ENCODE data around the gene AMN.
"Not testable (repeated sequence)": the region's sequence is repeated elsewhere in the genome, so short reads cannot be mapped to it uniquely, and the experiment has no call there.

Gene AMN
- total RNA-seq: 0.75 to 6.6 (median 3.3) reads per million in 9 experiments

DNA sequence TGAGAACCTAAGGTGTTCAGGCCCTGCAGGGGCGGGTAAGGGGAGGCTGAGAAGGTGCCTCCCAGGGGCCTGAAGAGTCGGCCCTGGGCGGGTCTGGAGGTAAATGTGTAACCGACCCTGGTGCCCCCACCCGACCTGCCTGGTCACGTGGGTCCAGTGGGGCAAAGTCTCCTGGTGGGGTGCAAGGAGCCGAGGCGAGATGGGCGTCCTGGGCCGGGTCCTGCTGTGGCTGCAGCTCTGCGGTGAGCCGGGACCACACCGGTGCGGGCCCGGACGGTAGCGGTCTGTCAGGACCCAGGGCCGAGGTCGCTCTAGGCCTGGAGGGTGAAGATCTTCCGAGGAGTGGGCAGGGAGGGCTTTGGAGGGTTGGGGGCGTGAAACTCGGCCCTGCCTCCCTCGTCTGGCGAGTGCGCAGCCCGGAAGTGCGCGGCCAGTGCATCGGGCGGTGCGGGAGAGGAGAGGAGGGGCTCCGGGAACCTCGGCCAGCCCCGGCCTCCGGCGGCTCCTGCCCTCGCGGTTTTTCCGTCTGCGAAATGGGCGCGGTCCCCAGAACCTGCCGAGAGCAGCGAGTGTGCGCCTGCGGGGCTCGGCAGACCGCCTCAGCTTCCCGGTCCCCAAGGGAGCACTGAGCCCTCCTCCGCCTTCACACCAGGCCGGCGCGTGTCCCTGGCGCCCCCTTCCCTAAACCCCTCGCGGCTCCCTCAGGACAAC, at the start of gene AMN:
Gene AMN, plus strand, starts transcription at position 174 of the 711 bp plus-strand sequence. Its CDS starts 26 bp downstream, at position 200.
- ATAC-seq (replicated peaks) (peak; percentile 37), DNase-seq (no peak)
- peaks cover 0 to 9% of the 10 kb centered on the region in 2 donors for H3K4me1 Mint-ChIP-seq (ENCODE audit: low read depth in 2 of 2)
- H3K36me3 Mint-ChIP-seq (ENCODE audit: insufficient read depth): peaks cover 3% of the 10 kb centered on the region
- H3K27me3 Mint-ChIP-seq: peaks cover 18 to 21% of the 10 kb centered on the region in 2 donors
- H3K4me3 Mint-ChIP-seq: peak within 1 kb of the TSS; percentile 50 to 62
- peak within 1 kb of the TSS in 1 of 2 donors; percentile 11 for H3K27ac Mint-ChIP-seq
- H3K9me3 Mint-ChIP-seq: no peaks in the 10 kb centered on the region

DNA sequence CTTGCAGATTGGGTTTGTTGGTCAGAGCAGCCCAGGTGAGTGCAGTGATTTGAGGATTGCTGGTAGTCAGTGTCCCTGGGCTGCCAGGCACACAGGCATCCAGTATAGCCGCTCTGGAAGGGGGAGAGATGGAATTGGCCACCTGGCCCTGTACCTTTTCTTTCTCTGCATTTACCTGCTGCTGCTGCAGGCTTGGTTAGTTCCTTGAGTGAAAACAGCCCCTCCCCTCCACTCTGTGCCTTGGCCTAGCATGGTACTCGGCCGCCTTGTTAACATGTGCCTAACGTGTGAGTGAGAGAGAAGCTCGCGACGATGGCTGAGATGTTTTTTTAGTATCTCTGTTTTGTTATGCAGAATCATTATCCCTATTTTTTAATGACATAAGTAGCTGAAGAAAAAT, 49.3 kb upstream of the AMN start:
- DNase-seq (no peak), ATAC-seq (replicated peaks) (no peak)
- no peaks in the 10 kb centered on the region for H3K9me3 Mint-ChIP-seq
- peak overlapping the region; percentile 49 to 73 for H3K27ac Mint-ChIP-seq
- peaks cover 26% of the 10 kb centered on the region for H3K36me3 Mint-ChIP-seq (ENCODE audit: insufficient read depth)
- no peaks in the 10 kb centered on the region for H3K27me3 Mint-ChIP-seq
- no peak overlapping the region for H3K4me3 Mint-ChIP-seq
- peaks cover 8 to 14% of the 10 kb centered on the region in 2 donors for H3K4me1 Mint-ChIP-seq (ENCODE audit: low read depth in 2 of 2)

DNA sequence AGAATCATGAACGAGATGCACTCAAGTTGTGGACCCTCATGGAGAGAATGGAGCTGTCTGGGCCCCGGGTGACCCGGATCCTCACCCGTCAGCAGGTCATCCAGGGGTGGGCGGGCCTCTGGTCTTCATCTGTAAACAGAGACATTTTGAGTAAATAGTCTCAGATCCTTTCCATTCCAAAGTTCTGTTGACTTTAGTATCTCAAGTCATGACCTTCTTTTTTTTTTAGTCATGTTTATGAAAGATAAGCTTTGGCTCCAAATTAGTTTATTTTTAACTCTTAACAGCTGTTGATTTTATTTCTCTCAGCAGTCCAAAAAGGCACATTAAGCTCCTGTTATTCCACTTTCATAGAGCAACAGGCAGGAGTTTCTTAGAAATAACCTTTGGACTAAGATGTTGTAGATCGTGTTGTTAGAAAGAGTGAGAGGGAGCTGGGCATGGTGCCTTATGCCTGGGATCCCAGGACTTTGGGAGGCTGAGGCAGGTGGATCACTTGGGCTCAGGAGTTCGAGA, 48.9 kb upstream of the AMN start:
- peaks cover 8 to 14% of the 10 kb centered on the region in 2 donors for H3K4me1 Mint-ChIP-seq (ENCODE audit: low read depth in 2 of 2)
- peaks cover 26% of the 10 kb centered on the region for H3K36me3 Mint-ChIP-seq (ENCODE audit: insufficient read depth)
- no peak overlapping the region for H3K4me3 Mint-ChIP-seq
- no peaks in the 10 kb centered on the region for H3K27me3 Mint-ChIP-seq
- DNase-seq (no peak), ATAC-seq (replicated peaks) (no peak)
- peak overlapping the region; percentile 49 to 73 for H3K27ac Mint-ChIP-seq
- no peaks in the 10 kb centered on the region for H3K9me3 Mint-ChIP-seq

DNA sequence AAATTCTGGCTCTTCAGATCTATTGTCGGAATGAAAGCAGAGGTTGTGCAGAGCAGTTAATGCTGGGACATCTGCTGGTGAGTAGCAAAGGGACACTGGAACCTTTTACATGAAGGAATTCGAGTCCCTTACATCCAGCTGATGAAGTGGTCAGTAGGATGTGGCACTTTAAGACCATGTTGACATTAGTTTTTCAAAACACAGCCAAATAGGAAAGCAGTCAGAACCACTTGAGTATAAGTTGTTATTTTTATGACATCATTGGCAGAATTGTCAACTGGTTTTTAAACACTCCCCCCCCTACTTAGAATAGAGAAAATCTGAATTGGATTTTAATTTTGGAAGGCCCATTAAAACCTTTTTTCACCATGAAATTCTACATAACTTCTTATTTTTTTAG, 46.8 kb upstream of the AMN start:
- Mint-ChIP-seq H3K4me1 (ENCODE audit: low read depth in 2 of 2) (peaks cover 8 to 11% of the 10 kb centered on the region in 2 donors), H3K36me3 (ENCODE audit: insufficient read depth) (peaks cover 26% of the 10 kb centered on the region), H3K9me3 (no peaks in the 10 kb centered on the region), H3K27me3 (no peaks in the 10 kb centered on the region), H3K4me3 (no peak overlapping the region), H3K27ac (no peak overlapping the region)
- ATAC-seq (replicated peaks) (no peak), DNase-seq (no peak)

DNA sequence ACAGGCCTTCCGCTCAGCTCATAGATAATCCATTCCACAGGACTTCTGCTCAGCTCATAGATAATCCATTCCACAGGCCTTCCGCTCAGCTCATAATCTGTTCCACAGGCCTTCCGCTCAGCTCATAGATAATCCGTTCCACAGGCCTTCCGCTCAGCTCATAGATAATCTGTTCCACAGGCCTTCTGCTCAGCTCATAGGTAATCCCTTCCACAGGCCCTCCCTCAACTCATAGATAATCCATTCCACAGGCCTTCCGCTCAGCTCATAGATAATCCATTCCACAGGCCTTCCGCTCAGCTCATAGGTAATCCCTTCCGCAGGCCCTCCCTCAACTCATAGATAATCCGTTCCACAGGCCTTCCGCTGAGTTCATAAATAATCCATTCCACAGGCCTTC, 45.0 kb upstream of the AMN start:
- H3K9me3 Mint-ChIP-seq; H3K4me3 Mint-ChIP-seq; ATAC-seq (replicated peaks); H3K27me3 Mint-ChIP-seq; H3K4me1 Mint-ChIP-seq (ENCODE audit: low read depth in 2 of 2); DNase-seq; H3K27ac Mint-ChIP-seq: not testable (repeated sequence)
- H3K36me3 Mint-ChIP-seq (ENCODE audit: insufficient read depth): peaks cover 26% of the 10 kb centered on the region

DNA sequence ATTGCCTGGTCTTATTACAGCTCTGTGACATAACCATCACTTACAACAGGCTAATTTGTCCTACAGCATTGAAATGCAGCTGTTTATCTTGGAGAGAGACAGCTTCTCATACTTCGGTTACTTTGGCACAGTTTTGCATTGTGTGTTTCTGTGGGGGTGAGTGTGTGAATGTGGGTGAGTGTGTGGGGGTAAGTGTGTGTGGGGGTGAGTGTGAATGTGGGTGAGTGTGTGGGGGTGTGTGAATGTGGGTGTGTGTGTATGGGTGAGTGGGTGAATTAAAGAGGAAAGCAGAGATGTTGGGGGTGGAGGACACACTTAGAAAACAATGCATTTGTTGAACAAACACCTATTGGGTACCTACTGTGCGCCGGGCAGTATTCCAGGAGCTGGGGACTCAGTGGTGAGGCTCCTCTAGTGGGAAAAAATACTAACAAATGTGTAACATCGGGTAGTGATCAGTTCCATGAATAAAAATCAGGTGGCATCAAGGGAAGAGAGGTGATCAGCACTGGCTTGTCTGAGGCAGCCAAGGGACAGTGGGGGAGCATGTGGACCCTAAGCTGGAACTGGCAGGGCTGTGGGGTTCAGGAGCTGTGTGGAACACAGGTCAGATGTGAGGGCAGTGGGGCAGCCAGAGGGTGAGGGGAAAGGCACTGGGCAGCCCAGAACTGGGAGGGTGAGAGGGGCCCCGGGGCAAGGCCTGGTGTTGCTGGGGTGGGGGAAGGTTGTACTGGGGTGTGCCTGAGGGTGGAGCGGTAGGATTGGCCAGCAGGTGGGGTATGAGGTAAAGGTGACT, 44.1 kb upstream of the AMN start:
- ATAC-seq (replicated peaks) (no peak), DNase-seq (no peak)
- Mint-ChIP-seq H3K4me1 (ENCODE audit: low read depth in 2 of 2) (no peaks in the 10 kb centered on the region), H3K4me3 (no peak overlapping the region), H3K36me3 (ENCODE audit: insufficient read depth) (peaks cover 17% of the 10 kb centered on the region), H3K27me3 (no peaks in the 10 kb centered on the region), H3K9me3 (no peaks in the 10 kb centered on the region), H3K27ac (no peak overlapping the region)

DNA sequence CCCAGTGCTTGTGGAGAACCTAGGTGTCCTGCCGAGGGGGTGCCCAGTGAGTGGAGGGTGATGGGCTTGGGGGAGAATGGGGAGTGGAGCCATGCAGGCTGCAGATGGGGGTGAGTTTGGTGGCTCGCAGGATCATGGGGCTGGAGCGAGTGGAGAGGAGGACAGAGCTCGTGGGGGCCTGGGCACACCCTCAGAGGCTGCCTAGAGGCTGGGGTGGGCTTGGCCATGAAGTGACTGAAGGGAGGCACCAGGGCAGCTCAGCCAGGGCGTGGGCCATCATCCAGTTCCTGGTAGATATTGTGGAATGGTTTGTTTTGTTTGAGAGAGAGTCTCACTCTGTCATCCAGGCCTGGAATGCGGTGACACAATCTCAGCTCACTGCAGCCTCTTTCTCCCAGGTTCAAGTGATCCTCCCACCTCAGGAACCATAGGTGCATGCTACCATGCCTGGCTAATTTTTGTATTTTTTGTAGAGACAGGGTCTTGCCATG, 43.4 kb upstream of the AMN start:
- Mint-ChIP-seq H3K9me3 (no peaks in the 10 kb centered on the region), H3K4me3 (no peak overlapping the region), H3K27ac (no peak overlapping the region), H3K27me3 (no peaks in the 10 kb centered on the region), H3K36me3 (ENCODE audit: insufficient read depth) (peaks cover 15% of the 10 kb centered on the region), H3K4me1 (ENCODE audit: low read depth in 2 of 2) (no peaks in the 10 kb centered on the region)
- no peak for DNase-seq
- ATAC-seq (replicated peaks): no peak

DNA sequence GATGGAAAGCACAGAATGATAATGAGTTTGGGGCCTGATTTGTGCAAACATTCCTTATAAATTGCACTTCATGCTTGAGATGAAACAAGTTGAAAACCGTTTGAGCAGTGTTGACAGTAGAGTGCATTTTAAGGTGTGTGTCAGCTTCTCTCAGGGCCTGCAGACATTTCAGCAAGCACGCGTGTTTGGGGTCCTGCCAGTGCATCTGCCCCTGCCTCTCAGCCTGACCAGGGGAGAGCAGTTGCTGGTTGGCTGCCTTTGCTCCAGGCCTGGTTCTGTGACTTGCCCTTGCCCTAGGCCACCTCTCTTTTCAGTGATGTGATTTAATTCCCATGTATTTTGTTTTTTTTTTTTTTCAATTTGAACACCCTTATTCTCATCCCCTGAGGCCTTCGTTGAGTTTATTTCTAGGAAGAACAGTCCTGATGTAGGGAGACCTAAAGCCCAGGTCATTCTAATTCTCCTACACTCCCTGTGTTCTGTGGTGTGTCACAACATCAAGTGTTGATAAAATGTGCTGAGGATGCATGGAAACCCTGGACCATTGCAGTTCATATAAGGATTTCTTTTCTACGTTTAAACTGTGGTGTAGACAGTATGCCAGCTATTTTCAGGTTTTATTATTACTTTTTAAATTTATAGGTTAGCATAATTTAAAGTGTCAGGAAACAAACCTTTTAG, 40.1 kb upstream of the AMN start:
- no peaks in the 10 kb centered on the region for H3K27me3 Mint-ChIP-seq
- H3K4me3 Mint-ChIP-seq: no peak overlapping the region
- DNase-seq: no peak
- no peak for ATAC-seq (replicated peaks)
- H3K36me3 Mint-ChIP-seq (ENCODE audit: insufficient read depth): peaks cover 13% of the 10 kb centered on the region
- no peaks in the 10 kb centered on the region for H3K4me1 Mint-ChIP-seq (ENCODE audit: low read depth in 2 of 2)
- H3K27ac Mint-ChIP-seq: peak overlapping the region in 1 of 2 donors; percentile 60
- H3K9me3 Mint-ChIP-seq: no peaks in the 10 kb centered on the region

DNA sequence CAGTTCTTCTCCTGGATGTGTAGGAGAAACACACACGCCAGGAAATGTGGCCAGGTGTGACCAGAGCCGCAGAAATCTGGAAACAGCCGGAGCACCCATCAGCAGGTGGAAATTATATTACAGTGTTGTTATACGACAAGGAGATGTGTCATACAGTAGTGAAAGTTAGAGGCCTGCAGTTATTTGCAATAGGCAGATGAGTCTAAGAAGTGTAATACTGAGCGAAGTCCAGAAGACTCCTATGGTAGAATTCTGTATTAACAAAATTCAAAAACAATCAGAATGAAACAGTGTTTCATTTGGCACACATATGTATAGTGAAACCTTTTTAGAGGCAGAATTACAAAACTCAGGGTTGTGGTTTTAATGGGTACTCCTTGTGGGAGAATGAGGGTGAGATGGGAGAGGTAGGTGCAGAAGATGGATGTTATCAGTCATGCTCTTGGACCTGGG, 39.3 kb upstream of the AMN start:
- Mint-ChIP-seq H3K27me3 (no peaks in the 10 kb centered on the region), H3K4me3 (no peak overlapping the region), H3K27ac (peak overlapping the region in 1 of 2 donors; percentile 54), H3K36me3 (ENCODE audit: insufficient read depth) (peaks cover 13% of the 10 kb centered on the region), H3K4me1 (ENCODE audit: low read depth in 2 of 2) (no peaks in the 10 kb centered on the region), H3K9me3 (no peaks in the 10 kb centered on the region)
- ATAC-seq (replicated peaks) (no peak), DNase-seq (no peak)

DNA sequence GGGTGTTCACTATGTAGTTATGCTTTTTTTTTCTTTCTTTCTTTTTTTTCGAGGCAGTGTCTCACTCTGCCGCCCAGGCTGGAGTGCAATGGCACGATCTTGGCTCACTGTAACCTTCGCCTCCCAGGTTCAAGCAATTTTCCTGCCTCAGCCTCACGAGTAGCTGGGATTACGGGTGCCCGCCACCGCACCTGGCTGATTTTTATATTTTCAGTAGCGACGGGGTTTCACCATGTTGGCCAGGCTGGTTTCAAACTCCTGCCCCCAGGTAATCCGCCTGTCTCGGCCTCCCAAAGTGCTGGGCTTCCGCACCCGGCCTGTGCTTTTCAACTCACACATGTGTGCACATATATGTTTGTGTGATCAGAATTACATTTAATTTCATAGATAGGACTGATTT, 38.9 kb upstream of the AMN start:
- no peaks in the 10 kb centered on the region for H3K4me1 Mint-ChIP-seq (ENCODE audit: low read depth in 2 of 2)
- DNase-seq: no peak
- no peaks in the 10 kb centered on the region for H3K27me3 Mint-ChIP-seq
- H3K9me3 Mint-ChIP-seq: no peaks in the 10 kb centered on the region
- peak overlapping the region in 1 of 2 donors; percentile 54 for H3K27ac Mint-ChIP-seq
- ATAC-seq (replicated peaks): no peak
- H3K36me3 Mint-ChIP-seq (ENCODE audit: insufficient read depth): peaks cover 13% of the 10 kb centered on the region
- H3K4me3 Mint-ChIP-seq: no peak overlapping the region

DNA sequence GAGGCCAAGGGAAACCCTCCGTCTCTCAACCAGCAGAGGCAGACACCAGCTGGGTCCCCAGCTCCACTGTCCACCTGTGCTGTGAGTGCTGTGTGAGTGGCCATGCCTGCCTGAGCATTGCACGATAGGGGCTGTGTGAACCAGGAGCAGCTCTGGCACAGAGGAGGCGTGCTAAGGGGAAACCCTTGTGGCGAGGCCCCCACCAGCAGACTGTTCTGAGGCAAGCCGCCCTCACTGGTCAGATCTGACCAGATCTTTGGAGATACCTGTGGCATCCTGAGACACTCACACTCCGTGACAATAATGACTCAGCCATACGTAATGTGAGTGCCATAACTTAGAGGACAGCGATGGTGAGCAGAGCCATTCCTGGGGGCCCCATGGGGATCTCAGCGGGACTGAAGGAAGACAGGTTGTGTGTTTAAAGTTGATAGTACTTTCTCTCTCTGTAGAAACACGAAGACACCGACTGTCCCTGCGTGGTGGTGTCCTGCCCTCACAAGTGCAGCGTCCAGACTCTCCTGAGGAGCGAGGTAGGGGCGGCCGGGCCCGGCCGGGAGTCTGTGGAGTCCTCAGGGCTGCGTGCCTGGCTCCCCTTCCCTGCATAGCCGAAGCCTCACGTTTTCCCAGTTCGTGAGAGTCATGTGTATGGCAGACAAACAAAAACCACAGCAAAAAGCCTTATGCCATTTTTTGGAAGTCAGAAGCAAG, 36.6 kb upstream of the AMN start:
- ATAC-seq (replicated peaks) (no peak), DNase-seq (no peak)
- H3K4me1 Mint-ChIP-seq (ENCODE audit: low read depth in 2 of 2): no peaks in the 10 kb centered on the region
- H3K27ac Mint-ChIP-seq: no peak overlapping the region
- peaks cover 13% of the 10 kb centered on the region for H3K36me3 Mint-ChIP-seq (ENCODE audit: insufficient read depth)
- no peaks in the 10 kb centered on the region for H3K9me3 Mint-ChIP-seq
- H3K4me3 Mint-ChIP-seq: no peak overlapping the region
- H3K27me3 Mint-ChIP-seq: no peaks in the 10 kb centered on the region

DNA sequence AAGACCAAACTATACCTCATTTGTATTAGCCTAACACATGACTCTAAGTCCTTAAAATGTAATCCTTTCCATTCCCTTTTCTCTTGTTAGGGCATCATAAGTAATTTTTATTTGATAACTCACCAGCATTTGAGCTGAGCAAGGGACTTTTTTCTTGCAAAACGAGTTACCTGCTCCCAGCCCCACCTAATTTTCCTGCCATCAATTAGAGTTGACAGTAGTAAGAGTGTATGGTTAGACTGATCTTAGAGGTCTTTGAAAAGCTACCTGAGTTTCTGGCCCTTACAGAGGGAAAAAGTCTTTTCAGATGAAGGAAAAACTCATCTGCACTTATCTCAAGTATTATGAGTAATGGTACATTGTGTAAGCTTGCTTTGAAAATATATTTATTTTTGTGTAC, 33.7 kb upstream of the AMN start:
- DNase-seq (no peak), ATAC-seq (replicated peaks) (no peak)
- Mint-ChIP-seq H3K9me3 (no peaks in the 10 kb centered on the region), H3K27me3 (no peaks in the 10 kb centered on the region), H3K4me1 (ENCODE audit: low read depth in 2 of 2) (no peaks in the 10 kb centered on the region), H3K27ac (no peak overlapping the region), H3K36me3 (ENCODE audit: insufficient read depth) (peaks cover 29% of the 10 kb centered on the region), H3K4me3 (no peak overlapping the region)

DNA sequence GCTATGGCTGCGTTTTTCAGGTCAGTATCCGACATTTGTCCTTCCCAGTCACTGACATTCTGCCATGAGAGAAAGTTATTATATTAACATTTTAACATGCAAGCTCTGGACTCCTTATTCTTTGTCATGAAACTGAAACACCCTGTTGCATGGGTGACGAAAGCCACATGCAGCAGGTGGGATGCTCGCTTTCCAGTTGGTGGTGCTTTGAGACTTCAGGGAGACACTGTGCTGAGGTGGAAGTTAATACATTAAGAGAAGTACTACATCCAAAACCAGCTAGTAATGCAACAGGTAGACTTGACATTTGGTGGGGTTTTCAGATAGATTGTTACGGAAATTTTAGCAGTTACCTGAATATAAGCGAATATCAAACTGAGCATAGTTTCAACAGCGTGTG, 32.8 kb upstream of the AMN start:
- Mint-ChIP-seq H3K9me3 (no peaks in the 10 kb centered on the region), H3K27ac (no peak overlapping the region), H3K4me1 (ENCODE audit: low read depth in 2 of 2) (no peaks in the 10 kb centered on the region), H3K4me3 (no peak overlapping the region), H3K27me3 (no peaks in the 10 kb centered on the region), H3K36me3 (ENCODE audit: insufficient read depth) (peaks cover 26% of the 10 kb centered on the region)
- ATAC-seq (replicated peaks): no peak
- DNase-seq: no peak

Measured in effector memory CD8-positive, alpha-beta T cell (primary cell).